ENCODE results near the gene LSM4.

Gene LSM4

GRCh38 chr19:18273561-18274218, 49.2 kb downstream of the LSM4 start:
- Histone ChIP-seq H3K9me3 (ENCODE audit: control insufficient read depth, insufficient read depth, low read length) (no peaks in the 10 kb centered on the region), H3K4me3 (ENCODE audit: low read length) (no peak overlapping the region), H3F3A (ENCODE audit: control insufficient read depth, insufficient read depth) (peaks cover 7% of the 10 kb centered on the region), H3K4me1 (ENCODE audit: control insufficient read depth, low read length) (peaks cover 9% of the 10 kb centered on the region), H3K79me2 (ENCODE audit: control insufficient read depth, low read length) (peaks cover 38% of the 10 kb centered on the region), H3K9me2 (replicated peaks; ENCODE audit: control insufficient read depth, low read length) (no peaks in the 10 kb centered on the region), H3K27ac (ENCODE audit: low read depth, low read length) (no peak overlapping the region), H4K20me1 (ENCODE audit: control insufficient read depth, insufficient read depth, low read depth, low read length) (peaks cover 16% of the 10 kb centered on the region), H3K4me2 (ENCODE audit: low read length) (no peak overlapping the region), H3K27me3 (ENCODE audit: control insufficient read depth, low read length) (no peaks in the 10 kb centered on the region), H3K36me3 (ENCODE audit: control insufficient read depth, low read length) (peaks cover 27% of the 10 kb centered on the region)
- TF ChIP-seq CTCF (IDR thresholded peaks at IDR 0.05; ENCODE audit: low read depth, low read length, poor library complexity, severe bottlenecking), result no peak
- no peak for TF ChIP-seq EZH2phosphoT487 (IDR thresholded peaks at IDR 0.05; ENCODE audit: borderline replicate concordance, low read length)

- H3K4me3 ChIP-seq (ENCODE audit: low read length), result no peak overlapping the region
- TF ChIP-seq EZH2phosphoT487 (IDR thresholded peaks at IDR 0.05; ENCODE audit: borderline replicate concordance, low read length), result no peak
- TF ChIP-seq CTCF (IDR thresholded peaks at IDR 0.05; ENCODE audit: low read depth, low read length, poor library complexity, severe bottlenecking), result no peak
- no peaks in the 10 kb centered on the region for H3K27me3 ChIP-seq (ENCODE audit: control insufficient read depth, low read length)
- no peak overlapping the region for H3K27ac ChIP-seq (ENCODE audit: low read depth, low read length)
- no peak overlapping the region for H3K4me2 ChIP-seq (ENCODE audit: low read length)
- peaks cover 6% of the 10 kb centered on the region; the same call in 1 of the 2 replicates for H4K20me1 ChIP-seq (ENCODE audit: control insufficient read depth, insufficient read depth, low read depth, low read length)
- no peaks in the 10 kb centered on the region for H3K9me2 ChIP-seq (replicated peaks; ENCODE audit: control insufficient read depth, low read length)
- peaks cover 13% of the 10 kb centered on the region for H3K36me3 ChIP-seq (ENCODE audit: control insufficient read depth, low read length)
- no peaks in the 10 kb centered on the region for H3K4me1 ChIP-seq (ENCODE audit: control insufficient read depth, low read length)
- peaks cover 7% of the 10 kb centered on the region for H3F3A ChIP-seq (ENCODE audit: control insufficient read depth, insufficient read depth)
- no peaks in the 10 kb centered on the region for H3K9me3 ChIP-seq (ENCODE audit: control insufficient read depth, insufficient read depth, low read length)
- peaks cover 18% of the 10 kb centered on the region for H3K79me2 ChIP-seq (ENCODE audit: control insufficient read depth, low read length)
Measured at GRCh38 chr19:18271433-18271841, 51.4 kb downstream of the LSM4 start.

GRCh38 chr19:18270326-18270725, 52.5 kb downstream of the LSM4 start:
- Histone ChIP-seq H3K79me2 (ENCODE audit: control insufficient read depth, low read length) (peaks cover 7% of the 10 kb centered on the region), H3K4me1 (ENCODE audit: control insufficient read depth, low read length) (peaks cover 8% of the 10 kb centered on the region), H4K20me1 (ENCODE audit: control insufficient read depth, insufficient read depth, low read depth, low read length) (0 out of 2 replicates have a peak, but pooled peaks cover under 1% of the 10 kb centered on the region), H3K9me2 (replicated peaks; ENCODE audit: control insufficient read depth, low read length) (no peaks in the 10 kb centered on the region), H3F3A (ENCODE audit: control insufficient read depth, insufficient read depth) (peaks cover 7% of the 10 kb centered on the region), H3K9me3 (ENCODE audit: control insufficient read depth, insufficient read depth, low read length) (no peaks in the 10 kb centered on the region), H3K4me3 (ENCODE audit: low read length) (no peak overlapping the region), H3K36me3 (ENCODE audit: control insufficient read depth, low read length) (peaks cover 13% of the 10 kb centered on the region), H3K27ac (ENCODE audit: low read depth, low read length) (no peak overlapping the region), H3K27me3 (ENCODE audit: control insufficient read depth, low read length) (no peaks in the 10 kb centered on the region), H3K4me2 (ENCODE audit: low read length) (no peak overlapping the region)
- TF ChIP-seq EZH2phosphoT487 (IDR thresholded peaks at IDR 0.05; ENCODE audit: borderline replicate concordance, low read length), result no peak

DNA sequence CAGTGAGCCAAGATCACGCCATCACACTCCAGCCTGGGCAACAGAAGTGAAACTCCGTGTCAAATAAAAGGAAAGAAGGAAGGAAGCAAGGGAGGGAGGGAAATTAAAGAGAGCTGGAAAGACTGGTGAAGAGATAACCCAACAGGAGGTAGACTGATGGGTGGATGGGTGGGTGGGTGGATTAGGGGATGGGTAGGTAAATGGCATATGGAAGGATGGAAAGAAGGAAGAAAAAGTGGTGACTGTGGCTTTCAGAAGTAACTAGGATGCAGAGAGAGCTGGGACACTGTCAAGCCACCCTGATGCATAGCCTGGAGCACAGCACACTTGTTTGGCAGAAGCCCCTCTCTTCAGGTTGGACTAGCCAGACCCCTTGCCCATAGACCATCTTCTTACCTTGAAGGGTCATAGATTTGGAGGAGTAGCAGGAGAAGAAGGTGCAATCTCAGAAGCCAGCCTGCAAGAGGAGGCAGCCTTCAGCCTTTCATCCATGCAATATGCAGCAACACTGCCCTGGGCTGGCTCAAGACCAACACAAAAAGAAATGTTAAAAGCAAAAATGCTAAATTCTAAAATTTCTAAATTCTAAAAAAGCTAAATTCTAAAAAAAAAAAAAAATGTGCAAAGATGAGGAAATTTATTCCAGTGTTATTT, 53.7 kb downstream of the LSM4 start:
- Histone ChIP-seq H3F3A (ENCODE audit: control insufficient read depth, insufficient read depth) (peaks cover 7% of the 10 kb centered on the region), H3K27me3 (ENCODE audit: control insufficient read depth, low read length) (no peaks in the 10 kb centered on the region), H4K20me1 (ENCODE audit: control insufficient read depth, insufficient read depth, low read depth, low read length) (no peaks in the 10 kb centered on the region), H3K4me3 (ENCODE audit: low read length) (no peak overlapping the region), H3K79me2 (ENCODE audit: control insufficient read depth, low read length) (no peaks in the 10 kb centered on the region; the same call in 1 of the 2 replicates), H3K9me3 (ENCODE audit: control insufficient read depth, insufficient read depth, low read length) (no peaks in the 10 kb centered on the region), H3K9me2 (replicated peaks; ENCODE audit: control insufficient read depth, low read length) (no peaks in the 10 kb centered on the region), H3K4me2 (ENCODE audit: low read length) (no peak overlapping the region), H3K36me3 (ENCODE audit: control insufficient read depth, low read length) (peaks cover 11% of the 10 kb centered on the region; the same call in 1 of the 2 replicates), H3K27ac (ENCODE audit: low read depth, low read length) (no peak overlapping the region), H3K4me1 (ENCODE audit: control insufficient read depth, low read length) (peaks cover 8% of the 10 kb centered on the region)
- TF ChIP-seq CTCF (IDR thresholded peaks at IDR 0.05; ENCODE audit: low read depth, low read length, poor library complexity, severe bottlenecking) (no peak), EZH2phosphoT487 (IDR thresholded peaks at IDR 0.05; ENCODE audit: borderline replicate concordance, low read length) (no peak)
